Epithelial cell of esophagus (primary cell): Measurements from ENCODE around the gene CAMSAP1.
A peak's percentile ranks its signal among the peaks of the same experiment; 100 is the strongest.

ENCODE experiments used
- DNase-seq: peaks from one replicate; pipeline ENCODE4 v3.0.0; 2010; ENCODE audit warnings: low read depth
- H3K4me3 ChIP-seq: 2 replicates; pipeline ENCODE4 v1.5.1; 2011; ENCODE audit warnings: mild to moderate bottlenecking, low read length, control low read depth
- CTCF ChIP-seq: IDR thresholded peaks from 2 replicates; pipeline ENCODE4 v1.5.1; 2011; ENCODE audit warnings: low read depth, mild to moderate bottlenecking, low read length, control low read depth, inconsistent platforms; ENCODE audit not compliant: insufficient read depth; ENCODE audit errors: missing control alignments

CAMSAP1 gene

GRCh38 chr9:135910216-135910615 lies 2.9 kb upstream of the CAMSAP1 start:
- DNase-seq: no peak
- no peak overlapping the region for H3K4me3 ChIP-seq
- TF ChIP-seq CTCF: no peak

GRCh38 chr9:135909371-135909770 lies 2.0 kb upstream of the CAMSAP1 start:
- no peak overlapping the region for H3K4me3 ChIP-seq
- no peak for DNase-seq
- no peak for TF ChIP-seq CTCF

GRCh38 chr9:135908754-135909204 lies 1.4 kb upstream of the CAMSAP1 start:
- no peak for DNase-seq
- H3K4me3 ChIP-seq: peak overlapping the region; percentile 63
- TF ChIP-seq CTCF: no peak

- TF ChIP-seq CTCF: no peak
- H3K4me3 ChIP-seq: peak overlapping the region; percentile 63
- no peak for DNase-seq
Observed at GRCh38 chr9:135908093-135908753, 877 bp upstream of the CAMSAP1 start.

- no peak for TF ChIP-seq CTCF
- DNase-seq: no peak
- H3K4me3 ChIP-seq: peak overlapping the region; percentile 81
Observed at GRCh38 chr9:135907006-135907430, 328 bp downstream of the CAMSAP1 start.

GRCh38 chr9:135906291-135907005 lies 898 bp downstream of the CAMSAP1 start:
- no peak for TF ChIP-seq CTCF
- peak; percentile 57 for DNase-seq
- H3K4me3 ChIP-seq: peak overlapping the region; percentile 81
